ENCODE data around the gene PARVB. TPM values are rescaled to one million over a fixed set of nuclear protein-coding genes. Genes with fewer than 3 reads are reported as not detected.
"Not testable (repeated sequence)": the region's sequence is repeated elsewhere in the genome, so short reads cannot be mapped to it uniquely, and the experiment has no call there.

The PARVB gene
- total and polyA plus RNA-seq, 9 of the 15 experiments (the other 6 are each of a cell fraction or from before 2014, with no cell fraction given): 1.1 to 59.2 (median 29.2) TPM

DNA sequence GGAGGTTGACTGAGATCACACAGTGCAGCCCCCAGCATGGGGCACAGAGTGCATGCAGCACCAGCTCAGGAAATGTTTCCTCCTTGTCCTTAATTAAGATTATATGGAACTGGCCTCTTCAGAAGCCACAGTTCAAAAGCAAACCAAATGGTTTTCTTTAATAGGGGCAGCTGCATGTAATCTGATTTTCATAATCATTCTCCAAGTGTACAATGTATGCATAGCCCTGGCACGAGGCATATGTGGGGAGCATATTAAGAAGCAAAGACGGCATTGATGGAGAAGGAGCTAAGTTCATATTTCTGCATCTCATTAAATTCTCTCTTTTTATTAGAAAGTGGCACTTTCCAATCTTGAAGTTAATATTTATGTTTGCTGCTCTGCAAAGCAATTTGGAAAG, 9.9 kb upstream of the PARVB start:
- Histone ChIP-seq H3K9me3 (replicated peaks; ENCODE audit: control insufficient read depth, insufficient read depth, low read depth, low read length) (no peaks in the 10 kb centered on the region), H3K79me2 (ENCODE audit: control insufficient read depth, insufficient read depth, low read length) (no peaks in the 10 kb centered on the region)
- POLR2A ChIA-PET: interaction anchor here (0.6 kb wide), 1 partner anchor 16 kb away, joined by 4 read pairs; no protein-coding TSS in a partner anchor

DNA sequence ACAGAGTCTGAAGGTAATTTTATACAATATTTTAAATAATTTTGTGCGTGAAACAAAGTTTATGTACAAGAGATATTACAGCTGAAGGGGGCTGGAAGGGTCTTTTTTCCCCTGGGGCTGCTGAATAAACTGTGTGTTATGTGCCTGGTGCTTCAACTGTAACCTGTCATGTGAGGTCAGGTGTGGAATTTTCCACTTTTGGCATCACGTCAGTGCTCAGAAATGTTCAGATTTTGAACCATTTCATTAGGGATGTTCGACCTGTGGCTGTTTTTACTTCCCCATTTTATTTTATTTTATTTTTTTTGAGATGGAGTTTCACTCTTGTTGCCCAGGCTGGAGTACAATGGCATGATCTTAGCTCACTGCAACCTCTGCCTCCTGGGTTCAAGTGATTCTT, 7.5 kb upstream of the PARVB start:
- FAIRE-seq; H3K9me1 ChIP-seq (ENCODE audit: control insufficient read depth, insufficient read depth, low read length); H3K4me3 ChIP-seq; H2AFZ ChIP-seq (ENCODE audit: low read depth, low read length); intact Hi-C loops (cut with micrococcal nuclease); H3K9ac ChIP-seq (ENCODE audit: insufficient read depth in 1 of 2, low read depth in 2 of 2, low read length in 2 of 2); H3K4me2 ChIP-seq (ENCODE audit: insufficient read depth, low read length); H3K36me3 ChIP-seq (ENCODE audit: control insufficient read depth, insufficient read depth, low read length); H3K4me1 ChIP-seq (replicated peaks in 1 of 2; ENCODE audit: control insufficient read depth in 2 of 2, insufficient read depth in 2 of 2, low read length in 2 of 2); in situ Hi-C loops (cut with MboI); ATAC-seq; H3K9me3 ChIP-seq (replicated peaks; ENCODE audit: control insufficient read depth, insufficient read depth, low read depth, low read length); H3K27ac ChIP-seq (ENCODE audit: extremely low read depth, low read depth, low read length); BruUV-seq (replicated peaks); DNase-seq (ENCODE audit: extremely low read depth in 1 of 4, low spot score in 3 of 4); H3K79me2 ChIP-seq (ENCODE audit: control insufficient read depth, insufficient read depth, low read length); H3K27me3 ChIP-seq (ENCODE audit: control insufficient read depth in 2 of 2, insufficient read depth in 2 of 2, low read length in 2 of 2); H4K20me1 ChIP-seq (replicated peaks; ENCODE audit: control insufficient read depth, insufficient read depth, low read length); CTCF ChIA-PET (ENCODE audit: low intra/inter-chr PET ratio): not testable (repeated sequence)
- 51% methylated on average over 3 of the region's 3 CpGs for WGBS (ENCODE audit: insufficient coverage, low coverage, missing lambda C conversion rate)
- POLR2A ChIA-PET: interaction anchor here (0.7 to 1.5 kb wide), 2 partner anchors 10 to 26 kb away, joined by 3 to 5 read pairs; no protein-coding TSS in a partner anchor

More for the DNA sequence above, 9.9 kb upstream of the PARVB start:
- H3K36me3 ChIP-seq (ENCODE audit: control insufficient read depth, insufficient read depth, low read length): no peaks in the 10 kb centered on the region
- no peak overlapping the region for H2AFZ ChIP-seq (ENCODE audit: low read depth, low read length)
- H3K27me3 ChIP-seq (ENCODE audit: control insufficient read depth in 2 of 2, insufficient read depth in 2 of 2, low read length in 2 of 2): no peaks in the 10 kb centered on the region
- H3K9me1 ChIP-seq (ENCODE audit: control insufficient read depth, insufficient read depth, low read length): no peaks in the 10 kb centered on the region
- WGBS (ENCODE audit: insufficient coverage, low coverage, missing lambda C conversion rate): 80% methylated on average over 2 of the region's 2 CpGs
- DNase-seq (ENCODE audit: extremely low read depth in 1 of 4, low spot score in 3 of 4) (no peak), ATAC-seq (no peak), FAIRE-seq (no peak)
- no peak overlapping the region for H3K4me2 ChIP-seq (ENCODE audit: insufficient read depth, low read length)
- H4K20me1 ChIP-seq (replicated peaks; ENCODE audit: control insufficient read depth, insufficient read depth, low read length): no peaks in the 10 kb centered on the region
- H3K4me1 ChIP-seq (replicated peaks in 1 of 2; ENCODE audit: control insufficient read depth in 2 of 2, insufficient read depth in 2 of 2, low read length in 2 of 2): peaks cover 0 to 2% of the 10 kb centered on the region in 2 experiments; a peak in 2 of 5 replicates
- H3K9ac ChIP-seq (ENCODE audit: insufficient read depth in 1 of 2, low read depth in 2 of 2, low read length in 2 of 2): no peak overlapping the region
- BruUV-seq (replicated peaks): no TSS peak
- no peak overlapping the region for H3K27ac ChIP-seq (ENCODE audit: extremely low read depth, low read depth, low read length)
- no peak for TF ChIP-seq KLF16 (IDR thresholded peaks at IDR 0.05)
- no peak for TF ChIP-seq ARHGAP35 (IDR thresholded peaks at IDR 0.05; ENCODE audit: partially characterized antibody)
- TF ChIP-seq, protein P1, sequence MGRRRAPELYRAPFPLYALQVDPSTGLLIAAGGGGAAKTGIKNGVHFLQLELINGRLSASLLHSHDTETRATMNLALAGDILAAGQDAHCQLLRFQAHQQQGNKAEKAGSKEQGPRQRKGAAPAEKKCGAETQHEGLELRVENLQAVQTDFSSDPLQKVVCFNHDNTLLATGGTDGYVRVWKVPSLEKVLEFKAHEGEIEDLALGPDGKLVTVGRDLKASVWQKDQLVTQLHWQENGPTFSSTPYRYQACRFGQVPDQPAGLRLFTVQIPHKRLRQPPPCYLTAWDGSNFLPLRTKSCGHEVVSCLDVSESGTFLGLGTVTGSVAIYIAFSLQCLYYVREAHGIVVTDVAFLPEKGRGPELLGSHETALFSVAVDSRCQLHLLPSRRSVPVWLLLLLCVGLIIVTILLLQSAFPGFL (CRISPR knock-in tag; IDR thresholded peaks at IDR 0.05): no peak
- TF ChIP-seq, protein P2, sequence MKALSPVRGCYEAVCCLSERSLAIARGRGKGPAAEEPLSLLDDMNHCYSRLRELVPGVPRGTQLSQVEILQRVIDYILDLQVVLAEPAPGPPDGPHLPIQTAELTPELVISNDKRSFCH (CRISPR knock-in tag; IDR thresholded peaks at IDR 0.05): no peak
- TF ChIP-seq, protein P2 (tag; IDR thresholded peaks at IDR 0.05): no peak
- CTCF ChIA-PET (ENCODE audit: low intra/inter-chr PET ratio): no interaction called here
- in situ Hi-C loops (cut with MboI) (no loop called here), intact Hi-C loops (cut with micrococcal nuclease) (loop anchor here (5.0 kb wide), 1 partner anchor 258 kb away; no protein-coding TSS in a partner anchor)
- H3K4me3 ChIP-seq: no peak overlapping the region
